IPS-20b (cell line): ENCODE results near the gene EDA.

Experiments used
- H3K27ac ChIP-seq: one replicate; pipeline ENCODE4 v1.5.1; 2013; ENCODE audit warnings: low read length
- H3K27me3 ChIP-seq: 2 replicates; pipeline ENCODE4 v1.6.1; 2013; ENCODE audit warnings: mild to moderate bottlenecking, low read length, inconsistent platforms; ENCODE audit not compliant: insufficient read depth
- H3K36me3 ChIP-seq: 2 replicates; pipeline ENCODE4 v1.6.1; 2013; ENCODE audit warnings: low read depth, mild to moderate bottlenecking, inconsistent platforms, low read length, moderate library complexity; ENCODE audit not compliant: insufficient read depth
- H3K4me1 ChIP-seq: 2 replicates; pipeline ENCODE4 v1.6.1; 2013; ENCODE audit warnings: mild to moderate bottlenecking, control low read depth, inconsistent platforms, low read length, moderate library complexity; ENCODE audit not compliant: insufficient read depth
- H3K4me3 ChIP-seq: 2 replicates; pipeline ENCODE4 v1.5.1; 2013; ENCODE audit warnings: mild to moderate bottlenecking, low read length, inconsistent platforms
- H3K9ac ChIP-seq: 2 replicates; pipeline ENCODE4 v1.6.1; 2013; ENCODE audit warnings: low read depth, mild to moderate bottlenecking, inconsistent platforms, low read length, moderate library complexity
- H3K9me3 ChIP-seq: 2 replicates; pipeline ENCODE4 v1.6.1; 2013; ENCODE audit warnings: mild to moderate bottlenecking, low read depth, low read length, inconsistent platforms; ENCODE audit not compliant: insufficient read depth

Gene EDA

DNA sequence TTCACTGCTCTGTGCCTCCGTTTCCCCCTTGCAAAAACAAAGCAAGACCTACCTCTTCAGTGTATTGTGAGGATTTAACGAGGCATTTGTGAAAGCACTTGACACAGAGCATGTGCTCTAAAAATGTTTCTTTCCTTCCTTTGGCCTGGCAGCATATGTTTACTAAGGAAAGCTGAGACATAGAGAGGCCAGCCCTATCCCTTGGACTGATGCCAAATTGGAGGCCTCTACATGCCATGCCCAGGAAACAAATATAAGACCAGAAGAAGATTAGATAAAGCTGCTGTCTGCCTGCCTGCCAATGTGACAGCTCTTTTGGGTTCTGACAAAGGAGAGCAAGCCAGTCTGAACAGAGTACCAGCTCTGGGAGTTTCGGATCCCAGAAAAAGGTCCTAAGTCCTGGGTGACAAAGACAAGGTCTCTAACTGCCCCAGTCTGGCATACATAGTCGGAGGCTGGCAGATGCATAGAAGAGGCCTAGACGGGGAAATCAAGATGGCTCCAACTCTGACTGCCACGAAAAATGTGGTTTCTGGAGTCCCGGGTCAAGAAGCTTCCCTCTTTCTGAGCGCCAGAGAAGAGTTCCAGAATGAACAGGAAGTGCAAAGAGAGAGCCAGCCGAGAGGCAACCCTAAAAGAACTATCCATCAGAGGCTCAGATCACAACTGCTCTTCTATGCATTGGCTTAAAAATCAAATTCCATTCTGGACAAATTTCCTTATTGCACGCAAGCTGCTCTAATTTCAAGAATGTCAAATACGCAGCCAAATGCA, 472.1 kb downstream of the EDA start:
- no peaks in the 10 kb centered on the region for H3K4me1 ChIP-seq
- H3K9ac ChIP-seq = no peak overlapping the region
- H3K27ac ChIP-seq = no peak overlapping the region
- no peaks in the 10 kb centered on the region for H3K9me3 ChIP-seq
- no peaks in the 10 kb centered on the region for H3K36me3 ChIP-seq
- H3K27me3 ChIP-seq = no peaks in the 10 kb centered on the region
- H3K4me3 ChIP-seq = no peak overlapping the region

DNA sequence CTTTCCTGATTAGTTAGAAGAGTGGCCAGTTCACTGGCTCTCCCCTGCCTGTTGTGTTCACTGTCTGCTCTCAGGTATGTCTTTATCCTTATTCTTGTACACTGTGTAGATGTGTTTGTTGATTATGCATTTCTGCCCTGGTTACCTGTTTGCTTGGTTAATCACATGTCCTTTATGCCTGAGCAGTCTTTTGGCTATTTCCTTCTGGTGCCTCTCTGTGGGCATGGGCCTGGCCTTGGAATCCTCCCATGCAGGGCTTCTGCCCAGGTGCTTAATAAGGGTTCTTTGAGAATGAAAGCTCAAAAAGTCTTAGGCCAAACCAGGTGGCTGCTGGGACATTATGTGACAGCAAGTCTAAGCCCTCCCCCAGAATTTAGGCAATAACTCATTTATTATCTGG, 472.8 kb downstream of the EDA start:
- H3K36me3 ChIP-seq = no peaks in the 10 kb centered on the region
- H3K4me3 ChIP-seq = no peak overlapping the region
- no peaks in the 10 kb centered on the region for H3K27me3 ChIP-seq
- H3K4me1 ChIP-seq = no peaks in the 10 kb centered on the region
- H3K9me3 ChIP-seq = no peaks in the 10 kb centered on the region
- no peak overlapping the region for H3K27ac ChIP-seq
- H3K9ac ChIP-seq = no peak overlapping the region
